ENCODE data around the gene NELL1.

- TF ChIP-seq ELF4 (IDR thresholded peaks at IDR 0.05) (no peak), CTBP1 (IDR thresholded peaks at IDR 0.05; ENCODE audit: borderline replicate concordance) (no peak), FOXK2 (IDR thresholded peaks at IDR 0.05) (no peak), SP1 (IDR thresholded peaks at IDR 0.05) (no peak), PKNOX1 (IDR thresholded peaks at IDR 0.05) (no peak), TARDBP (IDR thresholded peaks at IDR 0.05) (no peak), ZNF384 (IDR thresholded peaks at IDR 0.05) (no peak), NFRKB (IDR thresholded peaks at IDR 0.05) (no peak)
Measured at GRCh38 chr11:20621679-20622078, 47.7 kb upstream of the NELL1 start.

Measured in HEK293T (cell line).